Nephron progenitor cell (in vitro differentiated cells): ENCODE measurements around the gene PCSK9.

Experiments
- DNase-seq: peaks from one replicate; pipeline ENCODE4 v3.0.0; 2021
- H3K27ac Mint-ChIP-seq: 2 replicates; pipeline ENCODE4 v1.8.0; 2021; ENCODE audit warnings: mild to moderate bottlenecking, moderate library complexity, mixed read lengths
- H3K27me3 Mint-ChIP-seq: 2 replicates; pipeline ENCODE4 v1.8.0; 2021; ENCODE audit warnings: mild to moderate bottlenecking, low read depth, mixed read lengths; ENCODE audit not compliant: poor library complexity
- H3K36me3 Mint-ChIP-seq: 2 replicates; pipeline ENCODE4 v1.8.0; 2021; ENCODE audit warnings: low read depth, mixed read lengths
- H3K4me1 Mint-ChIP-seq: 2 replicates; pipeline ENCODE4 v1.8.0; 2021; ENCODE audit warnings: mixed read lengths
- H3K4me3 Mint-ChIP-seq: 2 replicates; pipeline ENCODE4 v1.8.0; 2021; ENCODE audit warnings: mild to moderate bottlenecking, moderate library complexity, mixed read lengths
- H3K9me3 Mint-ChIP-seq: 2 replicates; pipeline ENCODE4 v1.8.0; 2021; ENCODE audit warnings: mild to moderate bottlenecking, moderate library complexity, mixed read lengths
- CTCF ChIP-seq: fragments of 200-600 bp; sonication (generic); IDR thresholded peaks from 2 replicates; pipeline ENCODE4 v1.5.0; 2021; ENCODE audit warnings: antibody characterized with exemption

The PCSK9 gene

GRCh38 chr1:55070293-55071164, 31.2 kb downstream of the PCSK9 start:
- Mint-ChIP-seq H3K4me3 (no peak overlapping the region), H3K9me3 (no peaks in the 10 kb centered on the region), H3K4me1 (no peaks in the 10 kb centered on the region), H3K27me3 (no peaks in the 10 kb centered on the region), H3K36me3 (peaks cover 69% of the 10 kb centered on the region), H3K27ac (peak overlapping the region; percentile 0)
- DNase-seq = no peak
- TF ChIP-seq CTCF = no peak

- Mint-ChIP-seq H3K27ac (peak overlapping the region; percentile 17), H3K27me3 (no peaks in the 10 kb centered on the region), H3K4me1 (no peaks in the 10 kb centered on the region), H3K4me3 (no peak overlapping the region), H3K9me3 (no peaks in the 10 kb centered on the region), H3K36me3 (peaks cover 71% of the 10 kb centered on the region)
- DNase-seq = peak; percentile 37
- peak; percentile 37 for TF ChIP-seq CTCF
Measured at GRCh38 chr1:55071477-55071876, 32.1 kb downstream of the PCSK9 start.

GRCh38 chr1:55073187-55073916, 34.0 kb downstream of the PCSK9 start:
- H3K27ac Mint-ChIP-seq = no peak overlapping the region
- H3K9me3 Mint-ChIP-seq = no peaks in the 10 kb centered on the region
- H3K27me3 Mint-ChIP-seq = no peaks in the 10 kb centered on the region
- no peak for TF ChIP-seq CTCF
- H3K36me3 Mint-ChIP-seq = peaks cover 61% of the 10 kb centered on the region
- no peaks in the 10 kb centered on the region for H3K4me1 Mint-ChIP-seq
- H3K4me3 Mint-ChIP-seq = no peak overlapping the region
- DNase-seq = no peak

- H3K27ac Mint-ChIP-seq = no peak overlapping the region
- no peaks in the 10 kb centered on the region for H3K27me3 Mint-ChIP-seq
- H3K4me1 Mint-ChIP-seq = no peaks in the 10 kb centered on the region
- DNase-seq = no peak
- no peak overlapping the region for H3K4me3 Mint-ChIP-seq
- no peaks in the 10 kb centered on the region for H3K9me3 Mint-ChIP-seq
- no peak for TF ChIP-seq CTCF
- peaks cover 59% of the 10 kb centered on the region for H3K36me3 Mint-ChIP-seq
Measured at GRCh38 chr1:55074455-55074854, 35.1 kb downstream of the PCSK9 start.

GRCh38 chr1:55076356-55076755, 37.0 kb downstream of the PCSK9 start:
- Mint-ChIP-seq H3K9me3 (no peaks in the 10 kb centered on the region), H3K36me3 (peaks cover 56% of the 10 kb centered on the region), H3K27me3 (no peaks in the 10 kb centered on the region), H3K4me1 (no peaks in the 10 kb centered on the region), H3K27ac (peak overlapping the region; percentile 21), H3K4me3 (no peak overlapping the region)
- TF ChIP-seq CTCF = no peak
- DNase-seq = no peak
